OCI-LY1 (cell line): ENCODE measurements around the gene CCZ1.
"Not testable (repeated sequence)": the region's sequence is repeated elsewhere in the genome, so short reads cannot be mapped to it uniquely, and the experiment has no call there.

Source experiments
- H2AFZ ChIP-seq: fragments of 200-600 bp; sonication (generic), shearing (Covaris generic); 2 replicates; pipeline ENCODE4 v1.6.0; 2014; ENCODE audit warnings: antibody characterized with exemption, mild to moderate bottlenecking, low read length
- H3F3A ChIP-seq: fragments of 200-600 bp; sonication (generic), shearing (Covaris generic); 2 replicates; pipeline ENCODE4 v1.6.0; 2014; ENCODE audit warnings: mild to moderate bottlenecking, antibody characterized with exemption, low read length, moderate library complexity; ENCODE audit not compliant: insufficient read depth
- H3K27ac ChIP-seq: fragments of 200-600 bp; sonication (generic); 2 replicates; pipeline ENCODE4 v1.5.1; 2014; ENCODE audit warnings: low read length, mixed run types, mild to moderate bottlenecking, low read depth; ENCODE audit not compliant: poor library complexity, severe bottlenecking
- H3K27me3 ChIP-seq: fragments of 200-600 bp; sonication (generic); 2 replicates; pipeline ENCODE4 v1.6.0; 2014; ENCODE audit warnings: antibody characterized with exemption, mild to moderate bottlenecking, low read length, moderate library complexity; ENCODE audit not compliant: insufficient read depth
- H3K36me3 ChIP-seq: fragments of 200-600 bp; sonication (generic); 2 replicates; pipeline ENCODE4 v1.6.1; 2014; ENCODE audit warnings: mild to moderate bottlenecking, antibody characterized with exemption, low read length, moderate library complexity, mixed read lengths; ENCODE audit not compliant: insufficient read depth
- H3K4me1 ChIP-seq: fragments of 200-600 bp; sonication (generic); 2 replicates; pipeline ENCODE4 v1.5.1; 2014; ENCODE audit warnings: mild to moderate bottlenecking, low read length, moderate library complexity; ENCODE audit not compliant: insufficient read depth, severe bottlenecking
- H3K4me2 ChIP-seq: fragments of 200-600 bp; sonication (generic), shearing (Covaris generic); 2 replicates; pipeline ENCODE4 v1.6.1; 2014; ENCODE audit warnings: low read length
- H3K4me3 ChIP-seq: fragments of 200-600 bp; sonication (generic); 2 replicates; pipeline ENCODE4 v1.5.1; 2014; ENCODE audit warnings: low read length, low read depth, mild to moderate bottlenecking, mixed read lengths; ENCODE audit not compliant: poor library complexity, severe bottlenecking
- H3K79me2 ChIP-seq: fragments of 200-600 bp; shearing (Covaris generic); 2 replicates; pipeline ENCODE4 v1.6.1; 2016; ENCODE audit warnings: mixed run types, low read length, mixed read lengths; ENCODE audit not compliant: insufficient read depth
- H3K9ac ChIP-seq: fragments of 200-600 bp; sonication (generic), shearing (Covaris generic); 2 replicates; pipeline ENCODE4 v1.6.1; 2014; ENCODE audit warnings: mild to moderate bottlenecking, low read length, mixed read lengths
- H3K9me2 ChIP-seq: fragments of 200-600 bp; sonication (generic), shearing (Covaris generic); 2 replicates; pipeline ENCODE4 v1.6.1; 2014; ENCODE audit warnings: low read depth, mild to moderate bottlenecking, low read length, mixed read lengths
- H3K9me3 ChIP-seq: fragments of 200-600 bp; shearing (Covaris generic); 2 replicates; pipeline ENCODE4 v1.6.1; 2014; ENCODE audit warnings: low read length, mixed read lengths
- H4K20me1 ChIP-seq: fragments of 200-600 bp; sonication (generic), shearing (Covaris generic); 2 replicates; pipeline ENCODE4 v1.6.0; 2016; ENCODE audit warnings: mild to moderate bottlenecking, low read length; ENCODE audit not compliant: insufficient read depth
- EZH2 ChIP-seq: fragments of 200-600 bp; sonication (generic), shearing (Covaris generic); IDR thresholded peaks from 2 replicates; pipeline ENCODE4 v1.8.0; 2017; ENCODE audit warnings: borderline replicate concordance, mixed run types, mild to moderate bottlenecking, antibody characterized with exemption, low read length, moderate library complexity, mixed read lengths
- TF ChIP-seq, protein P1 (sequence below): fragments of 200-600 bp; sonication (generic), shearing (Covaris generic); IDR thresholded peaks from 2 replicates; pipeline ENCODE4 v1.5.1; 2017; ENCODE audit warnings: mild to moderate bottlenecking, antibody characterized with exemption, low read length, moderate library complexity, mixed read lengths

The CCZ1 gene

GRCh38 chr7:5898480-5899224 lies at the start of gene CCZ1:
Gene CCZ1, plus strand, starts transcription at chr7:5898733. Its CDS starts 67 bp downstream, at chr7:5898800.
- H3F3A ChIP-seq, H2AFZ ChIP-seq, H3K79me2 ChIP-seq, H3K9me3 ChIP-seq, H4K20me1 ChIP-seq, H3K27me3 ChIP-seq, H3K4me1 ChIP-seq, H3K36me3 ChIP-seq, H3K9me2 ChIP-seq: not testable (repeated sequence)
- peak within 1 kb of the TSS; percentile 58; the same call in 1 of the 2 replicates for H3K9ac ChIP-seq
- H3K4me3 ChIP-seq, result peak within 1 kb of the TSS; percentile 64
- H3K4me2 ChIP-seq, result peak within 1 kb of the TSS; percentile 55
- TF ChIP-seq, protein P1, sequence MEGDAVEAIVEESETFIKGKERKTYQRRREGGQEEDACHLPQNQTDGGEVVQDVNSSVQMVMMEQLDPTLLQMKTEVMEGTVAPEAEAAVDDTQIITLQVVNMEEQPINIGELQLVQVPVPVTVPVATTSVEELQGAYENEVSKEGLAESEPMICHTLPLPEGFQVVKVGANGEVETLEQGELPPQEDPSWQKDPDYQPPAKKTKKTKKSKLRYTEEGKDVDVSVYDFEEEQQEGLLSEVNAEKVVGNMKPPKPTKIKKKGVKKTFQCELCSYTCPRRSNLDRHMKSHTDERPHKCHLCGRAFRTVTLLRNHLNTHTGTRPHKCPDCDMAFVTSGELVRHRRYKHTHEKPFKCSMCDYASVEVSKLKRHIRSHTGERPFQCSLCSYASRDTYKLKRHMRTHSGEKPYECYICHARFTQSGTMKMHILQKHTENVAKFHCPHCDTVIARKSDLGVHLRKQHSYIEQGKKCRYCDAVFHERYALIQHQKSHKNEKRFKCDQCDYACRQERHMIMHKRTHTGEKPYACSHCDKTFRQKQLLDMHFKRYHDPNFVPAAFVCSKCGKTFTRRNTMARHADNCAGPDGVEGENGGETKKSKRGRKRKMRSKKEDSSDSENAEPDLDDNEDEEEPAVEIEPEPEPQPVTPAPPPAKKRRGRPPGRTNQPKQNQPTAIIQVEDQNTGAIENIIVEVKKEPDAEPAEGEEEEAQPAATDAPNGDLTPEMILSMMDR, result peak; percentile 22
- peak within 1 kb of the TSS; percentile 15 for H3K27ac ChIP-seq

DNA sequence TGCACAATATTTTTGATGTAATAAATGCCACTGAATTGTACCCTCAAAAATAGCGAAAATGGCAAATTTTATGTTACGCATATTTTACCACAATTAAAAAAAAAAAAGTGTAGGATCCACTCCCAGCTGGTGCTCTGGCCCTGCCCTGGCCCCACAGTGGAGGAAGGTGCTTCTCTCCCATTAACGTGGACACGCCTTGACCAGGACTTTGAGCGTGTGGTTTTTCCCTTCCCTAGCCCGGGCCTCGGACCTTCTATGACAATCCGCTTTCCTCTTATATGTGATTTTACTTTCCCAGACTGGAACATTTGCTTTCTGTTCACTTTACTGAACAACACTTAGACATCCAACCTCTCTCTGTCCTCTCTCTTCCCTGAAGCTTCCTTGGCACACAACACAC lies 47.6 kb upstream of the CCZ1 start:
- no peak overlapping the region for H2AFZ ChIP-seq
- no peaks in the 10 kb centered on the region for H3K4me1 ChIP-seq
- no peaks in the 10 kb centered on the region for H3K9me3 ChIP-seq
- no peaks in the 10 kb centered on the region for H3K9me2 ChIP-seq
- H3K27ac ChIP-seq, result no peak overlapping the region
- H3K36me3 ChIP-seq, result no peaks in the 10 kb centered on the region
- H3F3A ChIP-seq, result no peaks in the 10 kb centered on the region
- H3K9ac ChIP-seq, result no peak overlapping the region
- no peak overlapping the region for H3K4me2 ChIP-seq
- no peaks in the 10 kb centered on the region for H3K27me3 ChIP-seq
- H4K20me1 ChIP-seq, result no peaks in the 10 kb centered on the region
- H3K4me3 ChIP-seq, result no peak overlapping the region
- TF ChIP-seq EZH2, result no peak
- TF ChIP-seq, protein P1, result no peak
- no peaks in the 10 kb centered on the region for H3K79me2 ChIP-seq

GRCh38 chr7:5854738-5855137 lies 43.8 kb upstream of the CCZ1 start:
- Histone ChIP-seq H3K9me3 (no peaks in the 10 kb centered on the region), H3F3A (no peaks in the 10 kb centered on the region), H2AFZ (no peak overlapping the region), H3K27me3 (no peaks in the 10 kb centered on the region), H3K27ac (no peak overlapping the region), H3K79me2 (no peaks in the 10 kb centered on the region), H3K9me2 (no peaks in the 10 kb centered on the region), H3K9ac (no peak overlapping the region), H4K20me1 (no peaks in the 10 kb centered on the region), H3K4me2 (no peak overlapping the region), H3K4me1 (no peaks in the 10 kb centered on the region), H3K36me3 (no peaks in the 10 kb centered on the region), H3K4me3 (no peak overlapping the region)
- TF ChIP-seq, protein P1, result no peak
- no peak for TF ChIP-seq EZH2

- not testable (repeated sequence) for H3K27me3 ChIP-seq, H3K9me3 ChIP-seq, H3K27ac ChIP-seq, H3K9me2 ChIP-seq, H3K4me2 ChIP-seq, H4K20me1 ChIP-seq, H3K79me2 ChIP-seq, H2AFZ ChIP-seq, H3K4me1 ChIP-seq, H3F3A ChIP-seq, H3K36me3 ChIP-seq, H3K4me3 ChIP-seq, H3K9ac ChIP-seq
Measured at GRCh38 chr7:5857041-5857575, 41.4 kb upstream of the CCZ1 start.

DNA sequence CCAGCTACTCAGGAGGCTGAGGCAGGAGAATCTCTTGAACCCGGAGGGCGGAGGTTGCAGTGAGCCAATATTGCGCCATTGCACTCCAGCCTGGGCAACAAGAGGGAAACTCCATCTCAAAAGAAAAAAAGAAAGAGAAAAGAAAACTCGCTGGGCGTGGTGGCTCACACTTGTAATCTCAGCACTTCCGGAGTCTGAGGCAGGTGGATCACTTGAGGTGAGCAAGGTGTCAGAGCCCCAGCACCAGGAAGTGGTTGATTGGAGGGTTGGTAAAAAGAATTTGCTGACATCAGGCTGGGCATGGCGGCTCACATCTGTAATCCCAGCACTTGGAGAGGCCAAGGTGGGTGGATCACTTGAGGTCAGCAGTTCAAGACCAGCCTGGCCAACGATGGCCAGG lies 40.0 kb upstream of the CCZ1 start:
- H2AFZ ChIP-seq, H4K20me1 ChIP-seq, H3K79me2 ChIP-seq: not testable (repeated sequence)

More for the DNA sequence above, 40.0 kb upstream of the CCZ1 start:
- not testable (repeated sequence) for H3K9me3 ChIP-seq, H3K27ac ChIP-seq, H3K4me3 ChIP-seq, H3K4me1 ChIP-seq, H3F3A ChIP-seq, H3K9ac ChIP-seq, H3K36me3 ChIP-seq, H3K9me2 ChIP-seq, H3K4me2 ChIP-seq, H3K27me3 ChIP-seq
